T-helper 1 cell (primary cell): ENCODE data around the gene TIE1.
A peak's percentile ranks its signal among the peaks of the same experiment; 100 is the strongest.
"Not testable (repeated sequence)": the region's sequence is repeated elsewhere in the genome, so short reads cannot be mapped to it uniquely, and the experiment has no call there.

Experiments used
- DNase-seq, 5 donors: peaks; one replicate each; pipeline ENCODE4 v3.0.0-alpha.2; 2012 to 2020

The TIE1 gene

DNA sequence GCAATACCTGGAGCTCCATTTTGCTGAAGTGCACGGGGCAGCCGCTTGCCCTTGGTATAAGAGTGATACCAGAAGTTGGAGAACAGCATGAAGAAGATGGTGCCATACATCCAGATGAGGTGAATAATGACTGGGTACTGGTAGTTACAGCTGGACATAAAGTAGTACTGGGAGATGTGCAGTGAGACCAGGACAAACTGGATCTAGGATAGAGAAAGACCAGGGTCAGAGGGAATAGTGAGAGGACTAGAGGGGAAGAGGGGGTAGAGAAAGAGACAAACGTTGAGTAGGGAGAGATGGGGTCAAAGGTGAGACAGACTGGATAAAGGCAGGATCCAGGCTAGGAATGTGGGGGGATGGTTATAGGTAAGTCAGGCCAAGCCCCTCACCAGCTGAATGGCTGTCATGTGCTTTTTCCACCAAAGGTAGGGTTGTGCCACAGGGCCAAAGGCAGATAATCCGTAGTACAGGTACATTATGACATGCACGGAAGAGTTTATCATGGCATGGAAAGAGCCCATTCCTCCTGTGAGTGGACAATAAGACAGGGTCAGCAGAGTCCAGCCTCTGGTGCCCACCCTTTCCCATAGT lies 63.2 kb downstream of the TIE1 start:
- DNase-seq: no peak

DNA sequence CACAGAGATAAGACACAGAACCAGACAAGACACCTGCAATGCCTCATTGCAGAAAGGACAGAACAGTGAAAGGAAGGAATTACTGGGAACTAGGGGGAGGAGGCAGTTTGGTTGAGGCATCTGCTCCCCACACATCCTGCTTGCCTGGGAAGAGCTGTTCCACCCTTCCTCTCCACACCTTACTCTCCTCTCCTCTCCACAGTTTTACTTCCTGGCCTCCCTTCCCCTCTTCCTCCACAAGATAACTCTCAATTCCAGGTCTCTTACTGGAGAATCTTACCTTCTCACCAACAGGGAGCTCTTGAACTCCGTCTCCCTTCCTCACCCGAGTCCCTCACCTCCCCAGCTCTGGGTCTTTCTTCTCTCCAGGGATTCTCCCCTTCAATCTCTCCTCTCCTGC lies 64.9 kb downstream of the TIE1 start:
- DNase-seq: no peak

DNA sequence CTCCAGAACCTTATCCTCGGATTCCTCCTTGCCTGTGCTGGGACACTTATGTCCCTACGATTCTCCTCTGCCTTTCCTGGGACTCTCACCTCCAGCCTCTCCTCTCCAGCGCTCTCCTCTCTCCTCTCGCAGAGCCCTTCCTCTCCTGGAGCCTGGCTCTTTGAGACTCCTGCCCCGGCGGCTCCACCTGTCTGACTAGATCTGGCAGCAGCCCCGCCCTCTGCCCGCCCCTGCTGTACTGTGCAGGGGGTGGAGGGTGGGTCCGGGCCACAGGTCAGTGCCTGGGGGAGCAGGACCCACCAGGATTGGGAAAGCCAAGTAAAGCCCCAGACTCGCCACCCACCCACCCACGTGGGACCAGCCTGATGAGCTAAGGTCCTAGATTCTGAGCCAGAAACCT lies 65.4 kb downstream of the TIE1 start:
- no peak for DNase-seq

DNA sequence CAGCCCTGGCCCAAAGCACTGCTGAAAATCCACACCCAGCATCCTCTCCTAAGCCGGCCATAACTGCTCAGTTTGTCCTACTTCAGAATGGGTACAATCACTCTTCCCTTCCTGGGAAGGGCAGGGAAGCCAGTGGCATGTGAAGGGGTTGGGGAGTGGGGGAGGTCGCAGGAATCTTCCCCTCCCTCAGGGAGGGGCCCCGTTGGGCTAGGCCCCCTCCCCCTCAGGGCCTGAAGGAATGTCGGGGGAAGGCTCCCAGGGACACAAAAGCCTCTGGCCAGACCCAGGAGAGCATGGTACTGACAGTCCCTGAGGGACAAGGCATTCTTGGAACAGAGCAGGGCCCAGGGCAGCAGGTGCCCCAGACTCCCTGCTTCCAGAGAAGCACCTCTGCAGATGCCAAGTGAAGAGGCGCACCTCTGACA lies 65.8 kb downstream of the TIE1 start:
- no peak for DNase-seq

DNA sequence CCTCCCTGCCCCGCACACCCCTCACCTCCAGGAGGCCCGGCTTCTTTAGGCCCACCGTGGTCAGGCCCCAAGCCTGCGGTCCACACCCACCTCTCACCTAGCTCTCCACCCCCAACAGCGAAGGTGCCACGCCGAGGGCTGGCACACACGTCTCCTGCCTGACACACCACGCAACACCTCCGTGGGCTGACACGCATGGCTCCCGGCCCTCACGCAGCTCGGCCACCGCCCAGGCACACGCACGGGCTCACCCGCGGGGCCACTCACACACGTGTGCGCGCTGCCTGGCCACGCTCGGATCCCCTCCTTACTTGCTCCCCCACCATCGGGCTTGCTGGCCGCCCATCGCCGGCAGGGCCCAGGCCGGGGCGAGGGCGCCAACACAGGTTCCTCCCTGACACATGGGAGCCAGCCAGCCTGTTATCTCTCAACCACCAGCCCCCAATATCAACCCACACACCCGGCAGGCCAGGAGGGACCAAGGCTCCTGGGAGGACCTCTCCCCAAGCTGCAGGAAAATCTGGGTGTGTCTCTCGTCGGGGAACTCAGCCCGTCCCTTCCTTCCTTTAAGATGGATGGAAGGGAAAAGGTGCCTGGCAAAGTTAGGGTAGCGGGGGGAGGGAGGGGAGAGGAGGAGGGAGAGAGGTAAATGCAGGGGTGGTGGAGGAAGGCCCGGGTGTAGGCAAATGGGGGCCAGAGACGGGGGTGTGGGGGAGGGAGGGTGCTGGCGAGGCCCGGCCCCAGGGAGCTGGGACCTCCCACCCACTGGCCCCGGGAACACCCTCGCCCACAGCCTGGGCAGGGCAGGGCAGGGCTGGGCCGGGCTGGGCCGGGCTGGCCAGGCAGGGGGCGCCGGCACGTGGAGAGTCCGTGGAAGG lies 66.5 kb downstream of the TIE1 start:
- DNase-seq: peak in 3 of 5 donors; percentile 11 to 30 (median 29)

DNA sequence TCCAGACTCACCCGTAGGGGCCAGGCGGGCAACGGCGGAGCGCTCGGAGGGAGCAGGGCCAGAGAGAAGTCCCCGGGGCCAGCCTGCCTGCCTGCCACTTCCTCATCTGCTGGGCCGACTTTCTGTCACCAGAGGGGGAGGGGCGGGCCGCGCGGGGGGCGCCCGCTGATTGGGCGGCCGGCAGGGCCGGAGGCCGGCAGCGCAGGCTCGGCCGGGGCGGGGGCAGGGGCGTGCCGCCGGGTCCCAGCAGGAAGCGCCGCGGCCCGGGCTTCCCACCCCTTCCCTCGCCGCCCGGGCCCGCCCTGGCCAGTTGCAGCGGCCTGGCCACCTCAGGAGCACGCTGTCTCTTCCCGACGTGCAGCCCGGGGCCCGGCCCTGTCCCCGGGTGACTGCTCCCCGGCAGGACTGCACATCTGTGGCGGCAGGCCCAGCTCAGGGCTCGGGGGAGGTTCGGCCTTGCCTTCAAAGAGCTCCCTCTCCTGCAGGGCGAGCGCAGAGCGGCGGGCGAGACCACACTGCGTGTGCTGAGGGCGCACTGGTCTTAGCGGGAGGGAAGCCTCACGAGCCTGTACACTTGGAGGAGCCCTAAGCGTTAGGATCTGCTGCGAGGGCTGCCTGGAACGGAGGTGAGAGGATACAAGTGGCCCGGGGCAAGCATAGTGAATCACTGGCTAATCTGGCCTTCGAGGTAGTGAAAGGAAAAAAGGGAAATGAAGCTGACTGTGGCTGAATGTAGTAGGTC lies 67.3 kb downstream of the TIE1 start, which contains the start of gene ELOVL1:
Gene ELOVL1 (minus strand): TSS at position 108 of the 742 bp plus-strand sequence. CDS start 2,402 bp downstream, outside the sequence.
- DNase-seq: peak; percentile 69 to 90 (median 73)

DNA sequence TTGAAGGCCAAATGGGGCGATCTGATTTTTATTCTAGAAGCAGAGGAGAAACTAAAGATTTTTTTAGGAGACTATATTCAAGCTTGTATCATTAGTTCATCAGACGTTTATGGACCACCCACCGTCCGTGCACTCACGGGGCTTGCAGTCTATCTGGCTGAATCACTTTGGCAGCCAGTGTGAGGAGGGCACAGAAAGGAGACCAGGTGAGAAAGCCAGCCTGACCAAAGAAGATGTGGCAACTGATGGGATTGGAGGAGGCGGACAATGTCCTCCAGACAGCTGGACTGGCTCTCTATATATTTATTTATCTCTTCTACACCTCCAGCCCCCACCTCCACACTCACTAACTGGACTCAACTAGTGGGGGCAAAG lies 67.9 kb downstream of the TIE1 start:
- DNase-seq: no peak

DNA sequence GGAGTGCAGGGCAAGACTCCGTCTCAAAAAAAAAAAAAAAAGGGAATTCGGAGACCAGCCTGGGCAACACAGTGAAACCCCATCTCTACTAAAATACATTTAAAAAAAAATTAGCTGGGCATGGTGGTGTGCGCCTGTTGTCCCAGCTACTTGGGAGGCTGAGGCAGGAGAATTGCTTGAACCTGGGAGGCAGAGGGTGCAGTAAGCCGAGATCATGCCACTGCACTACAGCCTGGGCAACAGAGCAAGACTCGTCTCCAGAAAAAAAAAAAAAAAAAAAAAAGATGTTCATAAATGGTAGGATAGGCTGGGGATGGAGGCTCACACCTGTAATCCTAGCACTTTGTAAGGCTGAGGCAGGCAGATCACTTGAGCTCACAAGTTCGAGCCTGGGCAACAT lies 69.0 kb downstream of the TIE1 start:
- DNase-seq: not testable (repeated sequence)

DNA sequence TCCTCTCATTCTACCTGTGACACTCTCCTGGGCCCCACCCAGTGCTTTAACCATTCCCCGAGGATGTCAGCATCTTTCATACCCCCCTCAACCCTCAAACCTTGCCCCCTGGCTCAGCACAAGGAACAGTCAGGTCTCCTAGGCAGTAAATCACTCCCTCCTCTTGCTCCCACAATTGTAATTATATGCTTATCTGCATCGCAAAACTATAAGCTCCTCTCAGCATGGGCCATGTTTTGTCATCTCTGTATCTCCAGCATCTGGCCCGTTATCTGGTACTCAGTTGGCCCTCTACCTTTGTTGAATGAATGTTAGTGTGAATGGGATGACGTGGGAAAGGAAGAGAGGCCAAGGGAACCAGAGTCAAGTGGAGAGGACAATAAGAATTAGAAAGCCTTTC lies 69.8 kb downstream of the TIE1 start:
- DNase-seq: no peak

DNA sequence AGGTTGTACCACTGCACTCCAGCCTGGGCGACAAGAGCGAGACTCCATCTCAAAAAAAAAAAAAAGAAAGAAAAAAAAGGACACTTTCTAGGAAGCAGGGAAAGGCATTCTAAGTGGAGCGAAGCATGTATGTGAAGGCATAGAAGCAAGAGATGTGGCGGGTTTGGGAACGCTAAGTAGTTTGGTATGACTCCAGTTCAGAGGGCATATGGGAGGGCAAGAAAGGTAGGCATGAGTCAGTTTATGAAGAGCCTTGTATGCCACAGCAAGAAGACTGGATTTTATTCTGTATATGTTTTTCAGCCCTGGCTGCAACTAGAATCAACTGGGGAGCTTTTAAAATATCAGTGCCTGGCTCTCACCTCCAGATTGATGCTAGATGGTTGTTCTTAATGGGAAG lies 71.4 kb downstream of the TIE1 start:
- no peak for DNase-seq
